ENCODE measurements around the gene SORCS2.

DNA sequence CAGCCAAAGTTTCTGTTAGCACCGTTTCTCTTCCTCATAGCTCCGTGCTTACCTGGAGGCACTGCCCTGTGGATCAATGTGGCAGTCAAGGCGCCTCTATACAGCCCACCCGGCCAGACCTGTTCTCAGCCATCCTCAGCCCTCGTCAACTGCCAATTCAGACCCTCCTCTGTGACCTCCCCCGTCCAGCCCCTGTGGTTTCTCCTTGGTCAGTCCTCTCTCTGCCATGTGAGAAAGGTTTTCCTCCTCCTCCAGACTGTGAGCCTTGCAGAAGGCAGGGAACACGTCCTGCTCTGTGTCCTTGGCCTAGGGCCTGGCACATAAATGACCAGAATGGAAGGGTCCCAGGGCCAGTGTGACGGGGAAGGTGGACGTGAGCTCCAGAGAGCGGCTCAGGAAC, 417.0 kb downstream of the SORCS2 start:
- TF ChIP-seq RCOR1 (IDR thresholded peaks at IDR 0.05; ENCODE audit: insufficient replicate concordance, low read length) (no peak), CEBPB (IDR thresholded peaks at IDR 0.05; ENCODE audit: low read depth, low read length) (no peak), POLR2A (IDR thresholded peaks at IDR 0.05; ENCODE audit: low read depth, low read length) (no peak), FOS (IDR thresholded peaks at IDR 0.05; ENCODE audit: low read depth, low read length) (no peak), MAFK (IDR thresholded peaks at IDR 0.05; ENCODE audit: low read depth, low read length) (no peak), SMC3 (IDR thresholded peaks at IDR 0.05; ENCODE audit: low read depth, low read length) (no peak), MXI1 (IDR thresholded peaks at IDR 0.05; ENCODE audit: borderline replicate concordance, low read depth, low read length) (no peak), RFX5 (IDR thresholded peaks at IDR 0.05; ENCODE audit: low read depth, low read length) (no peak)
- TF ChIP-seq, protein P1, sequence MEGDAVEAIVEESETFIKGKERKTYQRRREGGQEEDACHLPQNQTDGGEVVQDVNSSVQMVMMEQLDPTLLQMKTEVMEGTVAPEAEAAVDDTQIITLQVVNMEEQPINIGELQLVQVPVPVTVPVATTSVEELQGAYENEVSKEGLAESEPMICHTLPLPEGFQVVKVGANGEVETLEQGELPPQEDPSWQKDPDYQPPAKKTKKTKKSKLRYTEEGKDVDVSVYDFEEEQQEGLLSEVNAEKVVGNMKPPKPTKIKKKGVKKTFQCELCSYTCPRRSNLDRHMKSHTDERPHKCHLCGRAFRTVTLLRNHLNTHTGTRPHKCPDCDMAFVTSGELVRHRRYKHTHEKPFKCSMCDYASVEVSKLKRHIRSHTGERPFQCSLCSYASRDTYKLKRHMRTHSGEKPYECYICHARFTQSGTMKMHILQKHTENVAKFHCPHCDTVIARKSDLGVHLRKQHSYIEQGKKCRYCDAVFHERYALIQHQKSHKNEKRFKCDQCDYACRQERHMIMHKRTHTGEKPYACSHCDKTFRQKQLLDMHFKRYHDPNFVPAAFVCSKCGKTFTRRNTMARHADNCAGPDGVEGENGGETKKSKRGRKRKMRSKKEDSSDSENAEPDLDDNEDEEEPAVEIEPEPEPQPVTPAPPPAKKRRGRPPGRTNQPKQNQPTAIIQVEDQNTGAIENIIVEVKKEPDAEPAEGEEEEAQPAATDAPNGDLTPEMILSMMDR (conservative IDR thresholded peaks at IDR 0.05; ENCODE audit: low read depth, low read length), result no peak
